Activated T-cell treated with anti-CD3 and anti-CD28 coated beads for 24 hours (primary cell): Measurements from ENCODE around the gene TMEFF2.

Source experiments
- DNase-seq: peaks from one replicate; pipeline ENCODE4 v3.0.0-alpha.2; 2020; ENCODE audit warnings: low read depth

TMEFF2 gene

DNA sequence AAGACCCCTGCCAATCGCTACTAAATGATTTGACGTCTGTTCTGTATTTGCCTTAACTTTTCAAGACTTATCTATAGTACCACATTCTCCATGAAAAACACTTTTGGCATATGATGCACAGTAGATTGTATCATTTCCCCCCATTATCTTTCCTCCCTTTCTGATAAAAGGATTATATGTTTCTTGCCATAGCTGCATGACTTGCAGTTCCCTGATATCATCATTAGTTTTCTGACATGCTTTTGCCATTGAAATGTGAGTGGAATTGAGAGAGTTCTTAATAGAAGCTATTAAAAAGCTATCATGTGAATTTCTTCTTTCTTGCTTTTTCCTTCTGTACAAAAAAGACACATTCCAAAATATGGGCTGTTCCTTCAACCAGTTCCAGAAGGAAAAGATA lies 130.3 kb downstream of the TMEFF2 start:
- no peak for DNase-seq

GRCh38 chr2:192060161-192060560 lies 134.6 kb downstream of the TMEFF2 start:
- no peak for DNase-seq

DNA sequence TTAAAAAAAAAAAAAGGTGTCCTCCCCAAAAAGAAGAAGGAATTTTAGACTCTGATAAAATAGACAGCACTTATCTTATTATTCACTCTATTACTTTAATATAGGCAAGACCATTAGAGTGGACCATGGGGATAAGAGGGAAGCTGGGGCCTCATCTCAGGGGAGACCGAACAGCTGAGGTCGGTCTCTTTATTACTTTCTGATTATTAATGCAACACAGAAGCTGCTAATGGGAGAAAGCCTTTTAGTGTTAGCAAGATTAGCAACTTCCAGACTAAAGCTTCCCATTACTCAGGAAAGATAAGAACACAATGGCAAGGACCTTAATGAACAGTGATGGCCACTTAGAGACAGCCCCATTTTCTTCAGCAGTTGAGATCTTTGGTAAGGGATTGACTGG lies 135.5 kb downstream of the TMEFF2 start:
- no peak for DNase-seq

DNA sequence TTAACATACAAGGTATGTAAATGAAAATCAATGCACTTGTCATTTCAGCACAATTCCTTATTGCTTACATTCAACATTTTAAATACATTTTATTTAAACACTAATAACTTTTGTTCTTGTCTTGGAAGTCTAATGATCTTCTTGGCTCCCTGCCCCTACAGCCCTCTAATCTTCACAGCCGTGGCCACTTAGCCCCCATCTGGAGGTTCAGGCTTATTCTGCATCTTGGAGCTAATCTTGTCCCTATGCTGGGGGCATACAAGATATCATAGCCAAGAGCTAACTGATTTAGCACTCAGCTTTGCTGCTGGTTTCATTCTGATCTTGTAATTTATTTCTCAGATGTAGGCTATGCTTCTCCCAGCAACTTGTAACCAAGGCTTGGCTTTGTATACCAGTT lies 140.8 kb downstream of the TMEFF2 start:
- DNase-seq, result no peak

DNA sequence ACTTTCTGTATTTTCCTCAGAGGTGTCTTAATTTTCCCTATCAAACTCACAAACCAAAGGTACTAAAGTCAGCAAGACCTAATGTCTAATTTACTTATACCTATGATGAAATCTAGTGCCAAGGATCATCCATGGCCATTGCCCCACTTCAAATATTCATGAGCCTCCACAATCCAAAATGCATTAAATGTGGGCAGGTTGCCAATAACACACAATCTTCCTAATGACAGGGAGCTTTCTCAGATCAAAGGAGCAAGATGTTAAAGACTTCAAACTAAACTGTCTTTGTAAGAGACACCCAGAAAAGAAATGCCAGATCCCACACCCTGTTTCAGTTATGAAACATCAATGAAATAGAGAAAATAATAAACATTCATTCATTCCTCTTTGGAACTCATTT lies 143.2 kb downstream of the TMEFF2 start:
- no peak for DNase-seq

DNA sequence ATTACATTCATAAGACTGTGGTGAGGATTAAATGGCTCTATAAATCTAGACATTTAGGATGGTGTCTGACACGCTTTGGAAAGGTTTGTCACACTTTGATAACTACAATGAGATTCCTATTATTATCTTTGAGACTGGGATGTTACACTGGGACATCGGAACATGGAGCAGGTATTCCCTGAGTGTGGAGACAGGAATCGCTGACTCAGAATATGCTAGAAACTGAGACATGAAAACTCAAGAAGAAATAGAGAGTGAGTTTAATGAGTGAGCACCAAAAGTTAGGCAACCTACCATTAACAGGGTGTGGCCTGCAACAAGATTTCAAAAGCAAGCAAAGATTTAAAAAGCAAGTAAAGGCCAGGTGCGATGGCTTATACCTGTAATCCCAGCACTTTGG lies 145.4 kb downstream of the TMEFF2 start:
- no peak for DNase-seq

GRCh38 chr2:192047315-192048107 lies 147.2 kb downstream of the TMEFF2 start:
- DNase-seq, result no peak

- DNase-seq, result no peak
Measured at GRCh38 chr2:192044496-192044895, 150.2 kb downstream of the TMEFF2 start.

- DNase-seq, result no peak
Measured at GRCh38 chr2:192043216-192043870, 151.4 kb downstream of the TMEFF2 start.

DNA sequence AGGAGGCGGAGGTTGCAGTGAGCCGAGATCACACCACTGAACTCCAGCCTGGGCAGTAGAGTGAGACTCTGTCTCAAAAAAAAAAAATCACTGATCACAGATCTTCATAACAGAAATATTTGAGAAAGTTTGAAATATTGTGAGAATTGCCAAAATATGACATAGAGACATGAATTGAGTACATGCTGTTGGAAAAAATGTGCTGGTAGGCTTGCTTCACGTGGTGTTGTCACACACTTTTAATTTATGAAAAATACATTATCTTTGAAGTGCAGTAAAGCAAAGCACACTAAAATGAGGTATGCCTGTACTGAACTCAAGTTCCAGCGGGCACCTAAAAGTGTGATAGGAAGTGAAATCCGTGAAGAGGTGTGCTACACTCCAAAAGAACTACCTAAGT lies 152.6 kb downstream of the TMEFF2 start:
- no peak for DNase-seq

DNA sequence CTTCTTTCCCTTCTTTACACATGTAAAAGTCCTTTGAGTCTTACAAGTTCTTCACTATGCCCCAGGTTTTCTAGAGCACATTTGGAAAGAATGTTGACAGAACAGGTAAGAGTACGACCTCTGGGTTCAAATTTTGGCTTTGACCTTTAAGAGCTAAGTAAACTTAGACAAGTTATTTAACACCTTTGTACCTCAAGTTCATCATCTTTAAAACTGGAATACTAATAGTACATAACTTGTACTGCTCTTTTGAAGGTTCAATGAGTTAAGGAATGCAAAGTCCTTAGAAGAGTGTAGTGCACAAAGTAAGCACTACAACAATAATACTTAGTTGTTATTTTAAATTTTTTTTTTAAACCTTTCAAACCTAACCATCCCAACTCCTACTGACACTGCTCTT lies 156.6 kb downstream of the TMEFF2 start:
- no peak for DNase-seq

GRCh38 chr2:192035731-192036442 lies 158.8 kb downstream of the TMEFF2 start:
- DNase-seq, result no peak

GRCh38 chr2:192030856-192031255 lies 163.9 kb downstream of the TMEFF2 start:
- no peak for DNase-seq

GRCh38 chr2:192030289-192030688 lies 164.4 kb downstream of the TMEFF2 start:
- no peak for DNase-seq

DNA sequence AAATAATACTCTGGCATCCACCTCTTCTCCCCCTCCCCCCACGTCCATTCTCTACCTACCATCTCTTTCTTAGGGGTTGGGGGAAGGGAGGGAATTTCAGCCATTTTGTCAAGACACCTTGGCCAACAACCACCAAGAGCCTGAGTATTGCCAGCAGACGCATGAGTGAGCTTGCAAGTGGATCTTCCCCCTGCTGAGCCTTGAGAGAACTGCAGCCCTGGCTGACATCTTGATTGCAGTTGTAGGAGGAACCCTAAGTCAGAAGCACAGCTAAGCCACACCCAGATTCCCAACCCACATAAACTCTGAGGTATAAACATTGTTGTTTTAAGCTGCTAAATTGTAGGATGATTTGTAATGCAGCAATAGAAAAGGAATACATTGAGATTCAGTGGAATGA lies 165.6 kb downstream of the TMEFF2 start:
- no peak for DNase-seq

DNA sequence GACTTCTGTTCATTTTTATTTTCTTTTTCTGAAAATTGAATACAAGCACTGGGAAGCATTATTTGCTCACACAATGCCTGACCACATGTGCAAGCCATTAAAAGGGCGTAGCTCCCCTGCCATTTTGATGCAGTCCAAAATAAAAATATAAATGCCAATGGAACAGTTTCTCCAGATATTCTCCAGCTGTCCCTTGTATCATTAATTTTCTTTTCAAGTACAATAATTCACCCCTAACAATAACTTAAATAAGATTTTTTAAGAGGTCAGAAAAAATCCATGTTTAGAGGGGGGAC lies 168.0 kb downstream of the TMEFF2 start:
- DNase-seq, result no peak

GRCh38 chr2:192026059-192026824 lies 168.5 kb downstream of the TMEFF2 start:
- no peak for DNase-seq

GRCh38 chr2:192025637-192026036 lies 169.1 kb downstream of the TMEFF2 start:
- DNase-seq, result no peak

DNA sequence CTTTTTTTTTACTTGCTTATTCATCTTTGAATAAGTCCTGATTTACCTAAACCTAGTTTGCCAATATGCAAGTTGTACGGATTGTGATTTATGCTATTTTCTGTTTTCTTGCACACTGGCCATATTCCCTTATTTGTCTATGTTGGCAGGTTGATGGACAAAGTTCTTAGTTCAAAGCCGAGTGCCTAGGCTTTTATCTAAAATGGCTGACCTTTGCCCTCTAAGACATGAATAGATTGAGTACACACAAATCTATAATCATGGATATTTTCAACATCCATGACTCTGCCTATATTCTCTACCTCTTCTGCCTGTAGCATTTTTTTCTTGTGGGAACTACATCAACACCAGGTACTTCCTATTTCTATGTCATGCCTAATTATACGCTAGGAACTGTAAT lies 171.7 kb downstream of the TMEFF2 start:
- DNase-seq, result no peak

- no peak for DNase-seq
Measured at GRCh38 chr2:192017844-192018243, 176.9 kb downstream of the TMEFF2 start.

DNA sequence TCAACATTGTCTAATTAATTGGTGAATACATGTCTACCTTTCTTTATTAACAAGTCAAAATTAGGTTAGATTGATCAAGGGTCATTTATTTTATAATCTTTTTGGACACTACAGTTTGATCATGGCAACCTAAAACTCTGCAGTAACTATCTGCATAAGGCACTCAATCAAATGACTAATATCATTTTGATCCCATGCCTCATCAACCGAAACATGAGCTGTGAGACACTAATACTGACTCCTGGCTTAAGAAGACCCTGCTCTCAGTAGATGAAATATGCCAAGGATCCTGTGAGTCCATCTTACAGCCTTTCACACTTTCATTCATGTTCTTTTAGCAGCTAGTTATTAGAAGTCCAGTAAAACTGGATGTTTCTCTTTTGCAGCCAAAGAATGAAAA lies 178.5 kb downstream of the TMEFF2 start:
- DNase-seq, result no peak

DNA sequence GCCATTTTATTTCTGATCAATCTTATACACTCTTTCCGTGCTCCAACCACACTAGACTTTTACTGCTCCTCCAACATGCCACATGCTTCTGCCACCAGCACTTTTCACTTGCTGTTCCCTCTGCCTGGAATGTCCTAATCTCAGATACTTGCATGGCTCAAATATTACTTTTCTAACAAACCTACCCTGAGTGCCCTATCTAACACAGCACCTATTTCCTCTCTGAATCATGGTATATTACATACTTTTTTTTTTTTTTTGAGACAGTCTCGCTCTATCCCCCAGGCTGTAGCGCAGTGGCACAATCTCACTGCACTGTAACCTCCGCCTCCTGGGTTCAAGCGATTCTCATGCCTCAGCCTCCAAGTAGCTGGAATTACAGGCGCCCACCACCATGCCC lies 181.5 kb downstream of the TMEFF2 start:
- no peak for DNase-seq

DNA sequence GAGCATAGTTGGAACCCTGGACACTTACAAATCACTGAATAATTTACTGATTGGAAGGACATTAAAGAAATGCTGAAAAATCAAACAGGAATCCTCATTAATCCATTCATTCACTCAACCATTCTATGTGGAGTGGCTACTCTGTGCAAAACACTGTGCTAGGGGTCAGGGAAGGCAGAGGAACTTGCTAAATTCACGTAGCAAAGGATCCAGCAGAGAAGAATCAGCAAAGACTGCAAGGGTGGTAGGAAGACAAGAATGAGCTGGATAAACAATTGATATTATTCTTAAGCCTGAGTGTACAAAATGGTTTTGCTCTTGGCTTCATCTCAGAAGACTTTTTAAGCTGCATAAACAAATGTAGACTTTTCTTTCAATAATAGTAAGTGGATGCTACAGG lies 183.5 kb downstream of the TMEFF2 start:
- no peak for DNase-seq
